Measurements from ENCODE around the gene COL18A1. TPM values are rescaled to one million over a fixed set of nuclear protein-coding genes. Genes with fewer than 3 reads are reported as not detected.

The COL18A1 gene
- total RNA-seq, 1 experiment from 2014 or later = 676 TPM

DNA sequence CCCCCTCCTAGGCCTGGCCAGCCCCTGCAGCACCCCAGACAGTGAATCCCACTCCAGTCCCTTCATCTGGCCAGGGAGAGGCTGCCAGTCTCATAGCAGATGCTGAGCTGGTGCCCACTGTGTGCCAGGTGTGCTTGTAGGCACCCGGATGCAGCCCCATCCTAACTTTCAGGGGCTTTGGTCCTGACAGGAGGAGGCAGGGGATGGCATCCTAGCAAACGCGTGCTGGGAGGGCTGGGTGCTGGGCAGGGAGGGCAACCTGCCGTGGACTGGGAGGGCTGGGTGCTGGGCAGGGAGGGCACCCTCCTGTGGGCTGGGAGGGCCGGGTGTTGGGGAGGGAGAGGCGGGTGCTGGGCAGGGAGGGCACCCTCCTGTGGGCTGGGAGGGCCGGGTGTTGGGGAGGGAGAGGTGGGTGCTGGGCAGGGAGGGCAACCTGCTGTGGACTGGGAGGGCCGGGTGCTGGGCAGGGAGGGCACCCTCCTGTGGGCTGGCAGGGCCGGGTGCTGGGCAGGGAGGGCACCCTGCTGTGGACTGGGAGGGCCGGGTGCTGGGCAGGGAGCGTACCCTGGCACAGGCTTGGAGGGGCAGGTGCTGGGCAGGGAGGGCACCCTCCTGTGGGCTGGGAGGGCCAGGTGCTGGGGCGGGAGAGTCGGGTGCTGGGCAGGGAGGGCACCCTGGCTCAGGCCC lies 102.0 kb downstream of the COL18A1 start:
- POLR2A ChIA-PET = no interaction called here
- DNase-seq (ENCODE audit: low read depth, low spot score) = no peak
- CTCF ChIA-PET = no interaction called here

GRCh38 chr21:45507523-45507875 lies 102.5 kb downstream of the COL18A1 start:
- Histone ChIP-seq H3K27me3 (ENCODE audit: control insufficient read depth, insufficient read depth, low read length) (no peaks in the 10 kb centered on the region), H3K4me3 (ENCODE audit: low read depth in 2 of 2, low read length in 2 of 2) (no peak overlapping the region), H3K36me3 (ENCODE audit: control insufficient read depth, insufficient read depth, low read length) (no peaks in the 10 kb centered on the region; the same call in 1 of the 2 replicates), H3K27ac (ENCODE audit: low read length) (no peak overlapping the region), H3K4me1 (ENCODE audit: control insufficient read depth, insufficient read depth, low read length) (peaks cover 15% of the 10 kb centered on the region), H3K9me3 (ENCODE audit: control insufficient read depth, insufficient read depth, low read depth, low read length) (no peaks in the 10 kb centered on the region)
- ATAC-seq (no peak), DNase-seq (ENCODE audit: low read depth, low spot score) (no peak)
- CTCF ChIA-PET = no interaction called here
- in situ Hi-C loops (cut with HindIII; ENCODE audit: low pct_unique_long_range_greater_than_20kb, low sequenced_read_pairs) (no loop called here), intact Hi-C loops (cut with micrococcal nuclease; ENCODE audit: unreplicated experiment) (no loop called here)
- BruUV-seq (replicated peaks) = no TSS peak
- POLR2A ChIA-PET = no interaction called here
- TF ChIP-seq CTCF (IDR thresholded peaks at IDR 0.05) = no peak
- TF ChIP-seq SIN3A (IDR thresholded peaks at IDR 0.05; ENCODE audit: borderline replicate concordance, insufficient read depth, low read depth, low read length) = no peak
- TF ChIP-seq REST (IDR thresholded peaks at IDR 0.05; ENCODE audit: insufficient read depth in 1 of 2, low read depth in 2 of 2, low read length in 1 of 2) = no peak
- no peak for TF ChIP-seq TCF7L2 (IDR thresholded peaks at IDR 0.05; ENCODE audit: low read depth, low read length)
- no peak for TF ChIP-seq POLR2AphosphoS5 (IDR thresholded peaks at IDR 0.05; ENCODE audit: low read depth, low read length)

More for the DNA sequence above, 102.0 kb downstream of the COL18A1 start:
- Histone ChIP-seq H3K27ac (ENCODE audit: low read length) (no peak overlapping the region), H3K36me3 (ENCODE audit: control insufficient read depth, insufficient read depth, low read length) (no peaks in the 10 kb centered on the region; the same call in 1 of the 2 replicates), H3K27me3 (ENCODE audit: control insufficient read depth, insufficient read depth, low read length) (no peaks in the 10 kb centered on the region), H3K9me3 (ENCODE audit: control insufficient read depth, insufficient read depth, low read depth, low read length) (no peaks in the 10 kb centered on the region), H3K4me1 (ENCODE audit: control insufficient read depth, insufficient read depth, low read length) (peaks cover 12% of the 10 kb centered on the region), H3K4me3 (ENCODE audit: low read depth in 2 of 2, low read length in 2 of 2) (no peak overlapping the region)
- intact Hi-C loops (cut with micrococcal nuclease; ENCODE audit: unreplicated experiment) (no loop called here), in situ Hi-C loops (cut with HindIII; ENCODE audit: low pct_unique_long_range_greater_than_20kb, low sequenced_read_pairs) (no loop called here)
- TF ChIP-seq SIN3A (IDR thresholded peaks at IDR 0.05; ENCODE audit: borderline replicate concordance, insufficient read depth, low read depth, low read length) (no peak), POLR2AphosphoS5 (IDR thresholded peaks at IDR 0.05; ENCODE audit: low read depth, low read length) (no peak; the same call in 1 of the 2 replicates), CTCF (IDR thresholded peaks at IDR 0.05) (no peak), TCF7L2 (IDR thresholded peaks at IDR 0.05; ENCODE audit: low read depth, low read length) (no peak), REST (IDR thresholded peaks at IDR 0.05; ENCODE audit: insufficient read depth in 1 of 2, low read depth in 2 of 2, low read length in 1 of 2) (no peak)
- no TSS peak for BruUV-seq (replicated peaks)
- ATAC-seq = peak; percentile 2; the same call in 1 of the 2 replicates

All from Panc1 (cell line).